ENCODE data around the gene TRAPPC14. TPM values are rescaled to one million over a fixed set of nuclear protein-coding genes. Genes with fewer than 3 reads are reported as not detected.
"Not testable (repeated sequence)": the region's sequence is repeated elsewhere in the genome, so short reads cannot be mapped to it uniquely, and the experiment has no call there.

Gene TRAPPC14, protein sequence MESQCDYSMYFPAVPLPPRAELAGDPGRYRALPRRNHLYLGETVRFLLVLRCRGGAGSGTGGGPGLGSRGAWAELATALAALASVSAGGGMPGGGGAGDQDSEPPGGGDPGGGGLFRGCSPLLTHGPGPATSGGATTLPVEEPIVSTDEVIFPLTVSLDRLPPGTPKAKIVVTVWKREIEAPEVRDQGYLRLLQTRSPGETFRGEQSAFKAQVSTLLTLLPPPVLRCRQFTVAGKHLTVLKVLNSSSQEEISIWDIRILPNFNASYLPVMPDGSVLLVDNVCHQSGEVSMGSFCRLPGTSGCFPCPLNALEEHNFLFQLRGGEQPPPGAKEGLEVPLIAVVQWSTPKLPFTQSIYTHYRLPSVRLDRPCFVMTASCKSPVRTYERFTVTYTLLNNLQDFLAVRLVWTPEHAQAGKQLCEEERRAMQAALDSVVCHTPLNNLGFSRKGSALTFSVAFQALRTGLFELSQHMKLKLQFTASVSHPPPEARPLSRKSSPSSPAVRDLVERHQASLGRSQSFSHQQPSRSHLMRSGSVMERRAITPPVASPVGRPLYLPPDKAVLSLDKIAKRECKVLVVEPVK
- total RNA-seq (ENCODE audit: unreplicated experiment): 30.2 TPM
- long read RNA-seq, partial matches to known transcripts: 0 of 1 reads
- long read RNA-seq, other reads (novel, unspliced or antisense): 1 of 1 reads

DNA sequence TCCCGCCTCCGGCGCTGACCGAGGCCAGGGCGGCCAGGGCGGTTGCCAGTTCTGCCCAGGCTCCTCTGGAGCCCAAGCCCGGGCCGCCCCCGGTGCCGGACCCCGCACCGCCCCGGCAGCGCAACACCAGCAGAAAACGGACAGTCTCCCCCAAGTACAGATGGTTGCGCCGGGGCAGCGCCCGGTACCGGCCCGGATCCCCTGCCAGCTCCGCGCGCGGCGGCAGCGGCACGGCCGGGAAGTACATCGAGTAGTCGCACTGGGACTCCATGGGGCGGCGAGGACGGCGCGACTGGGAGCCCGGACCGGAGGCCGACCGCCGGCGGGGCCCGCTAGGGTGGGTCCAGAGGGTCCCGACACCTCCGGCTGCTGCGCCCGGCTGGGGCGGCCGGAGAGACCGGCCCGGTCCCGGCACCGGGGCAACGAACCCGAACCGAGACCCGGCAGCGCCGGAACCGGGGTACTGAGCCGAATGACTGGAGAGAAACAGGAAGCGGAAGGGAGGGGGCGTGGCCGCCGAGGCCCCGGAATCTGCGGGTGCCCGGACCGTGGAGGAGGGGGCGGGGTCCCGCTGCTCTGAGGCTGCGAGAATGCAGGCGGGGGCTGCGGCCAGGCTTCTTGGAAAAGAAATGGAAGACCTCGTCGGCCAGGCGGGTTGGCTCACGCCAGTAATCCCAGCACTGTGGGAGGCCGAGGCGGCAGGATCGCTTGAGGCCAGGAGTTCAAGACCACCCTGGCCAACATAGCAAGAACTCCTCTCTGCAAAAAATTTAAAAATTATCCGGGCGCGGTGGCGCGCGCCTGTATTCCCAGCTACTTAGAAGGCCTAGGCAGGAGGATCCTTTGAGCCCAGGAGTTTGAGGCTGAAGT lies at the start of gene TRAPPC14:
Gene TRAPPC14, minus strand, starts transcription at position 495 of the 870 bp plus-strand sequence. Its CDS starts 224 bp downstream, at position 271.
- DNase-seq (ENCODE audit: low spot score): peak; percentile 86
- Mint-ChIP-seq H3K36me3 (ENCODE audit: low read depth, unreplicated experiment) (peaks cover 14% of the 10 kb centered on the region), H3K4me1 (ENCODE audit: unreplicated experiment) (peaks cover 21% of the 10 kb centered on the region), H3K27ac (ENCODE audit: unreplicated experiment) (peak within 1 kb of the TSS; percentile 84), H3K4me3 (ENCODE audit: unreplicated experiment) (peak within 1 kb of the TSS; percentile 87), H3K27me3 (ENCODE audit: unreplicated experiment) (peaks cover 19% of the 10 kb centered on the region), H3K9me3 (ENCODE audit: unreplicated experiment) (no peaks in the 10 kb centered on the region)
- TF ChIP-seq, protein P1, sequence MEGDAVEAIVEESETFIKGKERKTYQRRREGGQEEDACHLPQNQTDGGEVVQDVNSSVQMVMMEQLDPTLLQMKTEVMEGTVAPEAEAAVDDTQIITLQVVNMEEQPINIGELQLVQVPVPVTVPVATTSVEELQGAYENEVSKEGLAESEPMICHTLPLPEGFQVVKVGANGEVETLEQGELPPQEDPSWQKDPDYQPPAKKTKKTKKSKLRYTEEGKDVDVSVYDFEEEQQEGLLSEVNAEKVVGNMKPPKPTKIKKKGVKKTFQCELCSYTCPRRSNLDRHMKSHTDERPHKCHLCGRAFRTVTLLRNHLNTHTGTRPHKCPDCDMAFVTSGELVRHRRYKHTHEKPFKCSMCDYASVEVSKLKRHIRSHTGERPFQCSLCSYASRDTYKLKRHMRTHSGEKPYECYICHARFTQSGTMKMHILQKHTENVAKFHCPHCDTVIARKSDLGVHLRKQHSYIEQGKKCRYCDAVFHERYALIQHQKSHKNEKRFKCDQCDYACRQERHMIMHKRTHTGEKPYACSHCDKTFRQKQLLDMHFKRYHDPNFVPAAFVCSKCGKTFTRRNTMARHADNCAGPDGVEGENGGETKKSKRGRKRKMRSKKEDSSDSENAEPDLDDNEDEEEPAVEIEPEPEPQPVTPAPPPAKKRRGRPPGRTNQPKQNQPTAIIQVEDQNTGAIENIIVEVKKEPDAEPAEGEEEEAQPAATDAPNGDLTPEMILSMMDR (IDR thresholded peaks at IDR 0.05; ENCODE audit: unreplicated experiment): no peak

DNA sequence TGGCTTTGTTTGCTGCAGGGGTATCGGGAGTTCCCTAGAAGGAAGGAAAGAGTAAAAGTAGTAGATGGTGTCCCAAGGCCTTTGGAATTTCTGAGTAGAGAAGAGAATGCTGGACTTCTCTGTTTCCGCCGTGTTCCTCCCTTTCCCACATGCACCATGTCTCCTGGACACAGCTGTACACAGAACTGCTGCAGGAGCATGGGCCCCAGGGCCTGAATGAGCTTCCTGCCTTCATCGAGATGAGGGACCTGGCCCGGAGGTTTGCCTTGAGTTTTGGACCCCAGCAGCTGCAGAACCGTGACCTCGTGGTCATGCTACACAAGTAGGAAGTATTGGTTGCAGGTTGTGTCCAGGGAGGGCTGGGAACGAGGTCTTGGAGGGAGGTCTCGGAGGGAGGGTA lies 45.9 kb upstream of the TRAPPC14 start:
- Mint-ChIP-seq H3K4me3 (ENCODE audit: unreplicated experiment) (no peak overlapping the region), H3K36me3 (ENCODE audit: low read depth, unreplicated experiment) (peaks cover 2% of the 10 kb centered on the region), H3K4me1 (ENCODE audit: unreplicated experiment) (peaks cover 4% of the 10 kb centered on the region), H3K27me3 (ENCODE audit: unreplicated experiment) (peaks cover 7% of the 10 kb centered on the region), H3K9me3 (ENCODE audit: unreplicated experiment) (no peaks in the 10 kb centered on the region), H3K27ac (ENCODE audit: unreplicated experiment) (peak overlapping the region; percentile 8)
- TF ChIP-seq, protein P1 (IDR thresholded peaks at IDR 0.05; ENCODE audit: unreplicated experiment): no peak
- DNase-seq (ENCODE audit: low spot score): no peak

DNA sequence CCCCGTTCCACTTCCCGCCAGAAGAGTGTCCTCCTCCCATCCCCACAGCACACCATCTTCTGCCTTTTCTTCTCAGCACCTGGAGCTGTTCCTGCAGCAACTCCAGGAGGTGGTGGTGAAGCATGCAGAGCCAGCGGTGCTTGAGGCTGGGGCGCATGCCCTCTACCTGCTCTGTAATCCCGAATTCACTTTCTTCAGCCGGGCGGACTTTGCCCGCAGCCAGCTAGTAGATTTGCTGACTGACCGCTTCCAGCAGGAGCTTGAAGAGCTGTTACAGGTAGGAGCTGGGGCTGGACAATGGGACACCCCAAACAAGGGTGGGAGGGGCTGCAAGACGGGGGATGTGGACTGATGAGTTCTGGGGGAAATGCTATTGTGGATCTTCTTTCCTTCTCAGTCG lies 42.2 kb upstream of the TRAPPC14 start:
- peaks cover 5% of the 10 kb centered on the region for H3K27me3 Mint-ChIP-seq (ENCODE audit: unreplicated experiment)
- no peaks in the 10 kb centered on the region for H3K36me3 Mint-ChIP-seq (ENCODE audit: low read depth, unreplicated experiment)
- no peak for DNase-seq (ENCODE audit: low spot score)
- TF ChIP-seq, protein P1 (IDR thresholded peaks at IDR 0.05; ENCODE audit: unreplicated experiment): no peak
- H3K4me3 Mint-ChIP-seq (ENCODE audit: unreplicated experiment): no peak overlapping the region
- peaks cover 7% of the 10 kb centered on the region for H3K4me1 Mint-ChIP-seq (ENCODE audit: unreplicated experiment)
- no peaks in the 10 kb centered on the region for H3K9me3 Mint-ChIP-seq (ENCODE audit: unreplicated experiment)
- H3K27ac Mint-ChIP-seq (ENCODE audit: unreplicated experiment): no peak overlapping the region

DNA sequence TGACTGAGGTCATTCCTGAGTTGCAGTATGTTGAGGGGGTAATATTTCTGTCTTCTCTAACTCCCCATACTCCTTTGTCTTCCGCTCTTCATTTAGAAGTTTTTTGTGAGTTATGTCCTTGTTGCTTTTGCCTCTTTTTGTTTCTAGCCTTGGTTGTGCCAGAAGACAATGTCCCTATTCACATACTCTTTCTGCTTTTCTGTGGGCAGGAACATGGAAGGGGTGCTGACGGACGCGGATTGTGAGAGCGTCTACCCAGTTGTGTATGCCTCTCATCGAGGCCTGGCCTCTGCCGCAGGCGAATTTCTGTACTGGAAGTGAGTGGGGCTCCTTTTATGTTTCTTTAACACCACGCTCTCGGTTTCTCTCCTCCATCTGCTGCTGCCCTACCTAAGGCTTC lies 39.7 kb upstream of the TRAPPC14 start:
- Mint-ChIP-seq H3K4me3 (ENCODE audit: unreplicated experiment) (no peak overlapping the region), H3K27me3 (ENCODE audit: unreplicated experiment) (peaks cover 5% of the 10 kb centered on the region), H3K4me1 (ENCODE audit: unreplicated experiment) (peaks cover 7% of the 10 kb centered on the region), H3K36me3 (ENCODE audit: low read depth, unreplicated experiment) (no peaks in the 10 kb centered on the region), H3K9me3 (ENCODE audit: unreplicated experiment) (no peaks in the 10 kb centered on the region), H3K27ac (ENCODE audit: unreplicated experiment) (no peak overlapping the region)
- TF ChIP-seq, protein P1 (IDR thresholded peaks at IDR 0.05; ENCODE audit: unreplicated experiment): no peak
- DNase-seq (ENCODE audit: low spot score): no peak

DNA sequence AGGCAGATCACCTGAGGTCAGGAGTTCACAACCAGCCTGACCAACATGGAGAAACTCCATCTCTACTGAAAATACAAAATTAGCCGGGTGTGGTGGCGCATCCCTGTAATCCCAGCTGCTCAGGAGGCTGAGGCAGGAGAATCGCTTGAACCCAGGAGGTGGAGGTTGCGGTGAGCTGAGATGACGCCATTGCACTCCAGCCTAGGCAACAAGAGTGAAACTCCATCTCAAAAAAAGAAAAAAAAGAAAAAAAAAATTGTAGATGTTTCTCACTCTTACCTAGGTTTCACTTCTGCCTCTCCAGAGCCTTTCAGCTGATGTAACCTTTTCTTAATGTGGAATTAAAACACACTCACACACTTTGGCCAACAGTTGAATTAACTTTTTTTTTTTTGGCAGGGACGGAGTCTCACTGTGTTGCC lies 37.4 kb upstream of the TRAPPC14 start:
- not testable (repeated sequence) for H3K4me1 Mint-ChIP-seq (ENCODE audit: unreplicated experiment); DNase-seq (ENCODE audit: low spot score); H3K4me3 Mint-ChIP-seq (ENCODE audit: unreplicated experiment); H3K36me3 Mint-ChIP-seq (ENCODE audit: low read depth, unreplicated experiment); H3K27me3 Mint-ChIP-seq (ENCODE audit: unreplicated experiment); H3K27ac Mint-ChIP-seq (ENCODE audit: unreplicated experiment); H3K9me3 Mint-ChIP-seq (ENCODE audit: unreplicated experiment)
